Omental fat pad (tissue), 4 donors: Measurements from ENCODE around the gene TAS1R2. TPM values are rescaled to one million over a fixed set of nuclear protein-coding genes. Genes with fewer than 3 reads are reported as not detected.

Experiments
- ATAC-seq: fragments of 150-250 bp; one replicate; pipeline ENCODE4 v1.9.1; 2016; ENCODE audit warnings: mild to moderate bottlenecking, moderate library complexity; ENCODE audit not compliant: low FRiP score
- DNase-seq: peaks from one replicate; pipeline ENCODE4 v3.0.0-alpha.2; 2019; ENCODE audit warnings: low spot score
- total RNA-seq, 4 donors: library from RNA; depleted of rRNA; stranded (reverse); fragments of >200 nt; gene quantifications; one replicate each; pipeline ENCODE4 v1.1.0, GENCODE V29; 2016
- TF ChIP-seq, protein P1 (sequence below), 3 donors: fragments of 450-650 bp; IDR thresholded peaks; one replicate each; pipeline ENCODE4 v1.5.1; 2016 to 2017; ENCODE audit warnings: antibody characterized with exemption in 3 of 3, mild to moderate bottlenecking in 3 of 3, moderate library complexity in 2 of 3

Gene TAS1R2
- total RNA-seq, 4 donors from 2014 or later: not detected

DNA sequence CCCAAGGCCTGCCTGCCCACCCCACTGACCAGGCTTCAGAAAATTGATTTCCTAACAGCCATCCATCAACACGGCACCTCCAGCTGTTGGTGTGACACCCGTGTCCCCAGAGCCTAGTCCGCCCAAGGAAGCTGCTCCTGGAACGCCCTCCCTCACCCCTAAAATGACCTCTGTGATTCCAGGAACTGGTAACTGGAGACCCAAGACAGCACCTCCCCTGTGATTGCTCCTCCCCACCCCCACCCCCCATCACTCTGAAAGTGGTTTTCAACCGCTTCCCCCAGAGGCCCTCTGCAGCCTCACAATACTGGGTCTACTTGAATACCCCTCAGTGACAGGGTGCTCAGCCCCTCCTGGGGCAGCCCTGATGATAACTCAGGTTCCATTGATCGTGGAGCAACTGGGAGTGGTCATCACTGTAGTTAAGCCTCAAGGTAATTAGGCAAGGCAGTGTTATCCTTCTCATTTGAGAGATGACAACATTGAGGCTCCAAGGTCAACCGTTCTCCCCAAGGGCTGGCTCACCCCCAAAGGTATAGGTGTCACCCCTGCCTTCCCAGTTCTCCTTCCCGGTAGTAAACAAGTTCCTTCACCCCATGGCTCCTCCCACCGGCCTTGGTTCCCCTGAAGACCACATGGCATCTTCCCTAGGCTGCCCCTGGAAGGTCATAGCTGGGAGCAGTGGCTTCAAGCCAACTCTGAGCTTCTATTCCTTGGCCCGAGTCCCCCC is 52.0 kb downstream of the TAS1R2 start:
- TF ChIP-seq, protein P1, sequence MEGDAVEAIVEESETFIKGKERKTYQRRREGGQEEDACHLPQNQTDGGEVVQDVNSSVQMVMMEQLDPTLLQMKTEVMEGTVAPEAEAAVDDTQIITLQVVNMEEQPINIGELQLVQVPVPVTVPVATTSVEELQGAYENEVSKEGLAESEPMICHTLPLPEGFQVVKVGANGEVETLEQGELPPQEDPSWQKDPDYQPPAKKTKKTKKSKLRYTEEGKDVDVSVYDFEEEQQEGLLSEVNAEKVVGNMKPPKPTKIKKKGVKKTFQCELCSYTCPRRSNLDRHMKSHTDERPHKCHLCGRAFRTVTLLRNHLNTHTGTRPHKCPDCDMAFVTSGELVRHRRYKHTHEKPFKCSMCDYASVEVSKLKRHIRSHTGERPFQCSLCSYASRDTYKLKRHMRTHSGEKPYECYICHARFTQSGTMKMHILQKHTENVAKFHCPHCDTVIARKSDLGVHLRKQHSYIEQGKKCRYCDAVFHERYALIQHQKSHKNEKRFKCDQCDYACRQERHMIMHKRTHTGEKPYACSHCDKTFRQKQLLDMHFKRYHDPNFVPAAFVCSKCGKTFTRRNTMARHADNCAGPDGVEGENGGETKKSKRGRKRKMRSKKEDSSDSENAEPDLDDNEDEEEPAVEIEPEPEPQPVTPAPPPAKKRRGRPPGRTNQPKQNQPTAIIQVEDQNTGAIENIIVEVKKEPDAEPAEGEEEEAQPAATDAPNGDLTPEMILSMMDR (IDR thresholded peaks at IDR 0.05): no peak
- no peak for ATAC-seq

DNA sequence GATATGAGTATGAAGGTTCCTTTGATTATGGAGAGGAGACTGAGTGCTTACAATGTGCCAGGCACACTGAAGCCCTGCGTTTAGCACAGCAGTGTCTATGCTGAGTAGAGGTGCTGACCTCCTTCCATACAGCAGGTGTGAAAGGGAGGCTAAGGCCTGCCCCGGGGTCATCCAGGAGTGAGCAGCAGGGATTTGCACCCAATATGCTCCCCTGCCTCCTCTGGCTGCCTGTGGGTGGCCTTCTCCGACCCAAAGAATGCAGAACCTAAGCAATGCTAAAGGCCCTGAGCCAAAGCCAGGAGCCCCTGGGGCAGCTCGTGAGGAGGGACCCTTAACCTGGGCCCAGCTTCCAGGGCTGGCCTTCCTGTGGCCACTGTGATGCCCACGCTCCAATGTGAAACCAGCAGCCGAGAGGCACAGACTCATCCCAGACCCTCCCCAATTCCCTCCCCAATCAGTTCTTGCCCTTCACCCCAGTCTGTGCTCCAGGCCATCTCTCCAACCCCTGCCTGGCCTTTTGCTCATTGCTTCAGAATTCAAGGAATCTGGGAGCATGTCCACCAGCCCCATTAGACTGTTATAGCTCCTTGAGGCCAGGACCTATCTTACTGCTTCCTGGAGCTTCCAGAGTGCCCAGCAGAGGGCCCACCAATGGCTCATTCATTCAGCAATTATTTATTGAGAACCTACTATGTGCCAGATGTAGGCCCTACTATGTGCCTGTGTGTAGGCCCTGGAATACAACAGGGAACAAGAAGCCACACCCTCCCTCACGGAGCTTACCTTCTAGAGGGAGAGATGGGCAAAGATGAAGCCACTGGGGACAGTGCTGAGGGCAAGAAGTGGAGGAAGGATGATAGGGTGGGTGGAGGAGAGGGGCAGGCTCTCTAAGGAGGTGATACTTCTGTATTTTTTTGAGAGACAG is 53.3 kb downstream of the TAS1R2 start:
- no peak for ATAC-seq
- DNase-seq: no peak

More for the DNA sequence above, 52.0 kb downstream of the TAS1R2 start:
- DNase-seq: no peak

DNA sequence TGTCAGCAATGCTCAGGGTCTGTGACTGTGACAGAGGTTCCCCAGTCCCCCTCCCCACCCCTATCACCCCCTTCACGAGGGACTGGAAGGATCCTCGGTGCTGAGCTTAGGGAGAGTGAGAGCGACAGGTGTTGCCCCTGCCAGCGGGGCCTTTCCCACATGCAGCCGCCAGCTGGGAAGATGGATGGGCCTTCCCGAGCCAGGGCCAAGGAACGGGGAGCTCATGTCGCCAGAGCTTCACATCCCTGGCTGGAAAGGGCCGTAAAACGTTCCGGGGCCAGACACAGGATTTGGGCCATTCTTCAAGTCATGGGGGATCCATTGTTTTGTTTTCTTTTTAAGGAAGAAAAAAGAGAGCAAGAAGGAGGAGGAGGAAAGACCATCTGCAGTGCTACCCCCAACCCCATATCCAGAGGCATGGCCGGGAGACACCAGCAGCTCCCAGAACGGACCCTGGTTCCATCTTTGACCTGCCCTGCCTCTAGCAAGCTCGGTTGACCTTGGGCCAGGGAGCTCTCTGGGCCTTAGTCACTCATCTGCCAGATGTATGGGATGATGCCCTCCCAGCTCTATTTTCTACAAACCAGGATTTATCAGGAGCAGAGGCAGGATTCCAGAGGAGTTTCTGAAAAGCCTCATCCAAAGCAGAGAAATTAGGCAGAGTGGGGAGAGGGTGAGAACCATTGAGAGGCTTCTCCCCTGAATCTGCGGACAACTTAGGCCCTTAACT is 54.1 kb downstream of the TAS1R2 start:
- TF ChIP-seq, protein P1 (IDR thresholded peaks at IDR 0.05): no peak

More for the DNA sequence above, 53.3 kb downstream of the TAS1R2 start:
- TF ChIP-seq, protein P1 (IDR thresholded peaks at IDR 0.05): no peak

DNA sequence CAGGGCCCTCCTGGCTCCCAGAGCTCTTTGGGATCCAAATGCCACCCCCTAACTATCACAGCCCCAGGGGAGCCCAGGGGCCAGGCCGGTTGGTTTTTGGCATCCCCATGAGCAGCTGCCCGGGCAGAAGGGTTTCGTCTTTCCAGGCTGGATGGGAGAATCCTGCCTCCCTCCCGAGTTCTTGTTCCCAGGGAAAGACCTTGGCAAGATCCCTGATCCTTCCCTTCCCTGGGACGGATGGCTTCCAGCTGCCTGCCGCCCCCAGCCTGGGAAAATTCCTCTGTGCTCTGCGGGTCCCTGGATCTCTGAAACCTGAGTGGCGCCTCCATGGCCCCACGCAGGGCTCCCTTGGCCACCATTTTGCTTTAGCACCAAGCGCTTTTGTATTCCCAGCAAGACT is 55.6 kb downstream of the TAS1R2 start:
- ATAC-seq: no peak
- TF ChIP-seq, protein P1 (IDR thresholded peaks at IDR 0.05): no peak

More for the DNA sequence above, 54.1 kb downstream of the TAS1R2 start:
- no peak for ATAC-seq
- no peak for DNase-seq

DNA sequence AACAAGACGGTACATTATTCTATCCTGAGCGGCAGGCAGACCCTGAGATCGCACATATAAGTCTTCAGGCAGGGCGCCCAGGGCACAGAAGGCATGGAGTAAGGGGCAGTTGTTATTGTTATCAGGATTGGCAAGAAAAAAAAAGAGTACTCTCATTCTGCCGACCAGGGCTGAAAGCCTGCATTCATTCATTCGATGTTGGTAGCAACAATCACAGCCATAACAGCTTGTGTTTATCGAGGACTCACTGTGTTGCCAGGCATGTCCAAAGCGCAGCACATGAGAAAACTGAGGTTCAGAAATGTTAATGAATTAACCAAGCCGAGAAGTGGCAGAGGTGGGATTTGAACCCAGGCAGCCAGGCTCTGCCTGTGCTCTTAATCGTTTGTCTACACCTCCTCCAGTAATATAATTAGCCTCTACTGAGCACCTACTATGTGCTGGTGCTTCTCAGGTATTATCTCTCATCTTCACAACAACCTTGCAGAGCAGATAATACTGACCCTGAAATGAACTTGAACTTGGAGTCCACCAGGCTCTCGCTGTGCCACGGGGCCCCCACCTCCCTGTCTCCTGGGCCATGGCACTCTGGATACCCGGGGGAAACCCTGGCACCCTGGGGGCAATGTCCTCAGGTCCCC is 56.2 kb downstream of the TAS1R2 start:
- no peak for ATAC-seq
- DNase-seq: no peak
- TF ChIP-seq, protein P1 (IDR thresholded peaks at IDR 0.05): no peak

More for the DNA sequence above, 55.6 kb downstream of the TAS1R2 start:
- no peak for DNase-seq

DNA sequence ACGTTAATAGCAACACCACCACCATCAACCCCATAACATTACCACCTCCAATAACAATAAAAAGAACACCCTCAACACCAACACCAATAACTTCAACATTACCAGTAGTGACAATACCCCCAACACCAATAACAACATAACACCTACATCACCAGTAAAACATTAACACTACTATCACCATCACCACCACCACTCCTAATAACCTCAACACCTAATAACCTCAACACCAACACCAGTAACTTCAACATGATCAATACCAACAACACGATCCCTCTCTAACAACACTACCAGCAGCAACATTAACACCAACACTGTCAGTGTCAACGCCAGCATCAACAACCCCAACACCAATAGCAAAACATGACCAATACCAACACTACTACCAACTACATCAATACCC is 57.2 kb downstream of the TAS1R2 start:
- ATAC-seq: no peak
- TF ChIP-seq, protein P1 (IDR thresholded peaks at IDR 0.05): no peak

More for the DNA sequence above, 57.2 kb downstream of the TAS1R2 start:
- DNase-seq: no peak
